ENCODE measurements around the gene NXNL1.

GRCh38 chr19:17500447-17501198, 39.9 kb upstream of the NXNL1 start:
- TF ChIP-seq EZH2 (IDR thresholded peaks at IDR 0.05; ENCODE audit: insufficient read depth, poor library complexity, severe bottlenecking) = no peak
- no peak for TF ChIP-seq EZH2phosphoT487 (IDR thresholded peaks at IDR 0.05; ENCODE audit: insufficient read depth, low read depth)

All from GM23248 (cell line).